ENCODE measurements around the gene MED15.
A peak's percentile ranks its signal among the peaks of the same experiment; 100 is the strongest.

MED15 gene

DNA sequence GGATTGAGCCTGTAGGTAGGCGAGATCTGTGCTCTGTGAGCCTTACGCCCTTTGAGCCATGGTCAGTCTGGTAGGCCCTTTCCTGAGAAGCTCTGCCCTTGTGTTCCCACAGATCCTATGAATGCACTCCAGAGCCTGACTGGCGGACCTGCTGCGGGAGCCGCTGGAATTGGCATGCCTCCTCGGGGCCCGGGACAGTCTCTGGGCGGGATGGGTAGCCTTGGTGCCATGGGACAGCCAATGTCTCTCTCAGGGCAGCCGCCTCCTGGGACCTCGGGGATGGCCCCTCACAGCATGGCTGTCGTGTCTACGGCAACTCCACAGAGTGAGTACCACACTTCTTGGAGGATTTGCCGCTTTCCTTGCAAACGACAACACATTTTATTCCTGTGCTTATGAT, 47.4 kb downstream of the MED15 start:
- no peak for DNase-seq

DNA sequence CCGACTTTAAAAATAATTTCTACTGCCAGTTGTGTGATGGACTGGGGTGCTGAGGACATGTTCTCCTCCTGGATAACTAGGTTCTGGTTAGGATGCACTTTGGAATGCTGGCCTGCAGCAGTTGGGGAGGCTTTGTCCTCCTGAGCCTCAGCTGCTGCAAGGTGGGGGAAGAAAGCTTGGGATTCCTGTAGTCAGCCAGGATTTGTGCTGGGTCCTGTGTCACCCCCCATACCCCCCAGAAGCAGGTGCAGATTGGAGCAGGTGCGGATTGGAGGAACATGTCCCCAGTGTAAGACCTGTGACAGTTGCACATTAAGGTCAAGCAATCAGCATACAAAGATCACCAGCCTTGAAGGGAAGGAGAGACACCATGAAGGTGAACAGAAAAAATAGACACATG, 51.1 kb downstream of the MED15 start:
- no peak for DNase-seq

DNA sequence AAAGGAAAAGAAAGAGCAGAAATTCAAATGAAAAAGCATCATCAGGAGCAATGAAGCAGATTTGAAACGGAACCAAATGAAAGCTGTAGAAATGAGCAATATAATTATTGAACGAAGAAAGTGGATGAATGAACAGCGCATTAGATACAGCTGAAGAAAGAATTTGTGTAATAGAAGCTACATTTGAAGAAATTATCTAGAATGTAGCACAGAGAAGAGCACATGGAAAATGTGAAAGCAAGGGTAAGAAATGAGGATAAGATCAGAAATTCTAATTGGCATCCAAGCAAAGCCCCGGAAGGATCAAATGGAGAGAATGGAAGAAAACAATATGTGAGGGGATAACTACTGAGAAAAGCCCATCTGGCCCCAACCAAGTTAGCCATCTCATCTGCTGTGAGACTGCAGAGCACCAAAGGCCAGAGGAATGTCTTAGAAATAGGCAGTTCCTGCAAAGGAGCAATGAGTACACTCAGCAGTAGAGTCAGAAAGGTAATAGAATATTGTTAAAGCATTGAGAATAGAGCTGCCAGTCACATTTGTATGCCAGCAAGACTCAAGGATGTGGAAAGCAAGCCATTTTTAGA, 51.9 kb downstream of the MED15 start:
- no peak for DNase-seq

DNA sequence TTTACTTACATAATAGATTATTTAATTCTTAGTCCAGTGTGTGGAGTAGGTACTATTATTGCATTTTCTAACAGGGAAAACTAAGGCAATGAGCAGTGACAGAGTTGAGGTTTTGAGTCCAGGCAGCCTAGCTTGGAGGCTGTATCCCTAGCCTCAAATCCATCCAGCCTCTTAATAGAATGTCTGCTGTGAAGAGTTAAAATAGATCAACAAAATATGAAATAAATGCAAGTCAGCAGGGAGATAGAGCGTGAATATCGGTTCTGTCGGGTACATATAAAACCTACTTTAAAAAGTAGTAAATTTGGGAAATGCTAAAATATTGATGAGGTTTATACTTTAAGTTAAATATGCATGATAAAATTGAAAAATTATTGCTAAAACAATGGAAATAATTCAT, 53.3 kb downstream of the MED15 start:
- no peak for DNase-seq

DNA sequence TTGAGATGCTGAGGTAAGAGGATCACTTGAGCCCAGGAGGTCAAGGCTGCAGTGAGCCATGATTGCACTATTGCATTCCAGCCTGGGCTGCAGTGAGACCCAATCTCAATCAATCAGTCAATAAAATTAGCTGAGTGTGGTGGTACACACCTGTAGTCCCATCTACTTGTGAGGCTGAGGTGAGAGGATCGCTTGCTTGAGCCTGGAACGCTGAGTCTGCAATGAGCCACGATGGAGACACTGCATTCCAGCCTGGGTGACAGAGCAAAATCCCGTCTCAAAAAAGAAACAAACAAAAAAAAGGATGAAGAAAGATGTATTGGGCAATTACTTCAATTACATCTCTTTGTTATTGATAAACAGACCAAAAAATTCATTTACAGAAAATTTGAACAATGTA, 54.5 kb downstream of the MED15 start:
- DNase-seq: no peak

DNA sequence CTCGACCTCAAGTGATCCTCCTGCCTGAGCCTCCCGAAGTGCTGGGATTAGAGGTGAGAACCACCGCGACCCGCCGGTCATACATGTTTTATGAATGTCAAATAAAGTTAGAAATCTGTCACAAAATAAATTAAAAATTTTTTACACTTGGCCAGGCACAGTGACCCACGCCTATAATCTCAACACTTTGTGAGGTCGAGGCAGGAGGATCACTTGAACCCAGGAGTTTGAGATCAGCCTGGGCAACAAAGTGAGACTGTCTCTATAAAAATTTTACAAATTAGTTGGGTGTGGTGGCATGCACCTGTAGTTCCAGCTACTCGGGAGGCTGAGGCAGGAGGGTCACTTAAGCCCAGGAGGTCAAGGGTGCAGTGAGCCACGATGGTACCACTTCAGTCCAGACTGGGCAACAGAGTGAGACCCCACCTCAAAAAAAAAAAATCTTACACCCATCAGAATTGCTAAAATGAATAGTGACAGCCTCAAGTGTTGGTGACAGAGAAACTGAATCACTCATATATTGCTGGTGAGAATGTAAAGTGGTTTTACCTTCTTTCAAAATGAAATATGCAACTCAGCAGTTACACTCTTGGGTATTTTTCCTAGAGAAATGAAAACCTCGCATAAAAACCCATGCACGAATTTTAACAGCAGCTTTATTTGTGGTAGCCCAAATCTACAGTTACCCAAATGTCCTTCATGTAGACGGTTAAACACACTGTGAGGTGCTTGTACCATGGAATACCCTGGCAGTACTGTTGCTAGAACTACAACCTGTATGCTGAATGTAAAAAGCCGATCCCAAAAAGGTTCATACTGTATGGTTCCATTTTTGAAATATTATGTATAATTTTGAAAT, 55.4 kb downstream of the MED15 start:
- no peak for DNase-seq

DNA sequence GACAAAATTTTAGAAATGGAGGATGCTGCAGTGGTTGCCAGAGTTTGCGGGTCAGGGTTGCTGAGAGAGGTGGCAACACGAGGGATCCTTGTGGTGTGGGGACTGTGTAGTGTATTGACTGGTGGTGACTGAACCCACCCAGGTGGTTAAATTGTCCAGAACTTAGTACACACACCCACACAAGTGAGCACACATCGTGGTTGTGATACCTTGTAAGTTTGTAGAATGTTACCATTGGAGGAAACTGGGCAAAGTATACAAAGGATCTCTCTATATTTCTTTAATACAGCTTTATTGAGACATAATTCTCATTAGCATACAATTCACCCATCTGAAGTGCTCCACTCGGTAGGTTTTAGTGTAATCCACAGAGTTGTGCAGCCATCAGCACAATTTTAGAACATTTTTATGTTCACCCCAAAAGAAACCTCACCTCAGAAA, 56.1 kb downstream of the MED15 start:
- DNase-seq: no peak

DNA sequence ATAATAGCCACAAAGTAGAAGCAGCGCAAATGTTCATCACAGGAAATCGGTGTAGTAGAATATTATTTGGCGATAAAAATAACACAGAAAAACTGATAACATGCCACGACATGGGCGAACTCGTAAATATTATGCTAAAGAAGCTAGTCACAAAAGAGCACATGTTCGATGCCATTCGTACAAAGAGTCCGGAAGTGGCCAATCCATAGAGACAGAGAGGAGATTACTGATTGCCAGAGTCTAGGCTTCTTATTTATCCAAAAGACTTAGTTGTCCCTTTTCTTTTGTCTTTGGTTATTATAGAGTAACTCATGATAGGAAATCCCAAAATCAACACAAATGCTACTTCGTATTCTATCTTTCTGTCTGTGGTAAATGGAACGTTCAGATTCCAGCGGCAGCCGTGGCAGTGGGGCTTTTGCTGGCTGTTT, 56.5 kb downstream of the MED15 start:
- DNase-seq: no peak

DNA sequence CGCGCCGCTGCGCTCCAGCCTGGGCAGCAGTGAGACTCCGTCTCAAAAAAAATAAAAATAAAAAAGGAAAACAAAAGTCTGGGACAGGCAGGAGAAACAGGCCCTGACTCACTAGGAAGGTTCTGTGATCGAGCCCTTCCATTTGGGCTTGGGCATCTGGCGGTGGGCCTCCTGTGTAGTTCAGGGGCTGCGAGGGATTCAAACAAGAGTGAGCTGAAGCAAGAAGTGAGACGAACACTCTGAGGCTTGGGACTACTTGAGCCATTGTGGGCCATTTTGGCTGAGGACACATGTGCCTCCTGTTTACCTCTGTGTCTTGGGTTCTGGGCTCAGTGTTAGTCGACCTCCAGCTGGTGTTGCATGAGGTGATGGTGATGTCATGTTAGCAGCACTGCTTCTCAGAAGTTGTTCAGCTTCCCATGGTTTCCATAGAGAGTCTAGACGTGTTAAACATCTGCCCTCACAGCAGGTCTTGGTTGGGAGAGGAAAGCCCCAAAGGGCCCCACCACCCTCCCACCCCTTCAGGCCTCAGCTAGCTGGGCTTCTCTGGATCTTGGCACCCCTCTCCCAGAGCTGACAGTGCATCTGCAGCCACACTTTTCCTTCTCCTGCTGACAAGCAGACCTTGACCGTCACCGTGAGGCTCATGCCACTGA, 57.8 kb downstream of the MED15 start:
- DNase-seq: peak; percentile 28

DNA sequence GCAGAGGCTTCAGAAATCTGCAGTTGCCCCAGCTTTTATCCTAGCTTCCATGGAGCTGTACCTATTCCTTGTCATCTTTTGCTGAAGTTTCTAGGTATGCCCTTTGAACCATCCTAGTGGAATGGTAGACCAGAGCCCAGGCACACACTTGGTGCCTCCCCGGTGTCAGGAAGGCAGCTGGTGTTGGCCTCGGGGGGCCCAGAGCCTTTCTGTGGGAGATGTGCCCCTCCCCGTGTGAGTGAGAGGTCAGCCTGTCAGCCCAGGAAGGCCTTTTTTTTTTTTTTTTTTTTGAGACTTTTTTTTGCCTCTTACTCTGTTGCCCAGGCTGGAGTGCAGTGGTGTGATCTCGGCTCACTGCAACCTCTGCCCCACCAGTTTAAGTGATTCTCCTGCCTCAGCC, 58.4 kb downstream of the MED15 start:
- no peak for DNase-seq

DNA sequence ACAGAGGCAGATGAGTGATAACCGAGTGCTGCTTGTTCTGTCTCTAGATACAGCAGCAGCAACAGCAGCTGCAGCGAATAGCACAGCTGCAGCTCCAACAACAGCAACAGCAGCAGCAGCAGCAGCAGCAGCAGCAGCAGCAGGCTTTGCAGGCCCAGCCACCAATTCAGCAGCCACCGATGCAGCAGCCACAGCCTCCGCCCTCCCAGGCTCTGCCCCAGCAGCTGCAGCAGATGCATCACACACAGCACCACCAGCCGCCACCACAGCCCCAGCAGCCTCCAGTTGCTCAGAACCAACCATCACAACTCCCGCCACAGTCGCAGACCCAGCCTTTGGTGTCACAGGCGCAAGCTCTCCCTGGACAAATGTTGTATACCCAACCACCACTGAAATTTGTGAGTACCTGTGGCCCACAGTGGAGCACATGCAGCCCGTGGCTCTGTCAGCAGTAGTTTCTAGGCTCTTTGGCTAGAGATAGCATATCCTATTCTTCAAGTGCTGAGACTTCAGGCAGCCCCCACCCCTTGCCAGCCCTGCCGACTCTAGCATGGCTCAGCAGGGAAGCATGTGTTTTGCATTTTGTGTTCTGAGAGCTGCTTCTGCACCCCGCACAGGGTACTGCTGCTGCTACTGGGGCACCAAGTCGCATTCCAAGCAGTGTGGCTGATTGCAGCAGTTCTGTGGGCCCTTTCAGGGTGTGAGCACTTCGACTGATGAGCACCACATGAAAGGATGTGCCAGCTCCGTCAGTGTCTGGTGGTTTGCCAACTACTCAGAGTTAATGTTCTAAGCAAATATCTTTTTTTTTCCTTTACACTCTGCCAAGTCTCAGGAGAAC, 59.2 kb downstream of the MED15 start:
- DNase-seq: peak; percentile 88

DNA sequence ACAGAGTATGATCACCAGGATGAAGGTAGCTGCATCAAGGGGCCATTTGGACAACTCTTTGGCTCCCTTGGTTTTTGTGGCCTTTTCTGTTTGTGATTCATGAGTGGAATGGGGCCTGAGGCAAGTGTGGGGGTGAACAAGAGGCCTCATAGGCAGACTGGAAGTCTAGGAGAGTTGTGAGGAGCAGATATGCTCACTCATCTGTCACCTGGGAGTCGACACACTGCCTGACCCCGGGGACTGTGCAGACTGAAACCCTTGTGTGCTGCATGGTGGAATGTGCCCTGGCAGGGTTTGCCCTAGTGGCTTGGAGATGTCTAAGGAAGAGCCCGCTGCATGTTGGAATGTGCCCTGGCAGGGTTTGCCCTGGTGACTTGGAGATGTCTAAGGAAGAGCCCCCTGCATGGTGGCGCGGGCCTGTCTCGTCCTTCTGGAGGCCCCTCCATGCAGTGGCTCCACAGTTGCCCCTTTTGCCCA, 60.0 kb downstream of the MED15 start:
- peak; percentile 76 for DNase-seq

DNA sequence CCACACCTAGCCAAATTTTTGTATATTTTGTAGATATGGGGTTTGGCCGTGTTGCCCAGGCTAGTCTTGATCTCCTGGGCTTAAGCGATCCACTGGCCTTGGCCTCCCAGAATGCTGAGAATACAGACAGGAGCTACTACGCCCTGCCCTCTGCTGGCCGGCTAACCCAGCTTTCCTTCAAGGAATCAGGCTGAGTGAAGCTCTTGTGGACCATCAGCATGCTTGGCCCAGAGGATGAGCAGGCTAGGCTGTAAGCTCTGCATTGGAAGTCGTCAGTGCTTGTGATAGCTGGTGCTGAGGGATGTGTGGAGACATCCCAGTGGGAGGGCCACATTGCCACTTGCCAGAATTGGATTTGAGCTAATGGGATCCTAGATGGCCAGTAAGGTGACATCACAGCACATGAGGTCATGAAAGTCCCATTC, 60.6 kb downstream of the MED15 start:
- DNase-seq: peak; percentile 41

DNA sequence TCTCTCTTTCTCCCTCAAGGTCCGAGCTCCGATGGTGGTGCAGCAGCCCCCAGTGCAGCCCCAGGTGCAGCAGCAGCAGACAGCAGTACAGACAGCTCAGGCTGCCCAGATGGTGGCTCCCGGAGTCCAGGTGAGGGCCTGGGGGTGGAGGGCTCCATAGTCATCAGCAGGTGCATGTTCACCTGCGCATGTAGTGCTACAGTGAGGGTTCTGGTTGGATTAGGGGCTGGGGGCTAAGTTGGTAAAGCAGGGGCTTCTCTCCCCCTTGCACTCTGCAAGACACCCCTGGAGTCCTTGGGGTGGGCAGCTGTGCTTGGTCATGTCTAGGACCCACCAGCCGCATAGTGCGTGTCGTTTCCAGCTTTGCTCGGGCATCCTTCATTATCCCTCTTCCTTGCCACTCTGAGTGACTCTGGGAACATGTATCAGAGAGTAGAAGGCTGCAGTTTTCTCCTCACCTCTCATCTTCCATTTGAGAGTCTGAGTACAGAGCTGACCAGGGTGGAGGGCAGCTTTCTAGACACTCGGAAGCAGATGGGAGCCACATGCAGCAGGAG, 61.2 kb downstream of the MED15 start:
- DNase-seq: no peak

DNA sequence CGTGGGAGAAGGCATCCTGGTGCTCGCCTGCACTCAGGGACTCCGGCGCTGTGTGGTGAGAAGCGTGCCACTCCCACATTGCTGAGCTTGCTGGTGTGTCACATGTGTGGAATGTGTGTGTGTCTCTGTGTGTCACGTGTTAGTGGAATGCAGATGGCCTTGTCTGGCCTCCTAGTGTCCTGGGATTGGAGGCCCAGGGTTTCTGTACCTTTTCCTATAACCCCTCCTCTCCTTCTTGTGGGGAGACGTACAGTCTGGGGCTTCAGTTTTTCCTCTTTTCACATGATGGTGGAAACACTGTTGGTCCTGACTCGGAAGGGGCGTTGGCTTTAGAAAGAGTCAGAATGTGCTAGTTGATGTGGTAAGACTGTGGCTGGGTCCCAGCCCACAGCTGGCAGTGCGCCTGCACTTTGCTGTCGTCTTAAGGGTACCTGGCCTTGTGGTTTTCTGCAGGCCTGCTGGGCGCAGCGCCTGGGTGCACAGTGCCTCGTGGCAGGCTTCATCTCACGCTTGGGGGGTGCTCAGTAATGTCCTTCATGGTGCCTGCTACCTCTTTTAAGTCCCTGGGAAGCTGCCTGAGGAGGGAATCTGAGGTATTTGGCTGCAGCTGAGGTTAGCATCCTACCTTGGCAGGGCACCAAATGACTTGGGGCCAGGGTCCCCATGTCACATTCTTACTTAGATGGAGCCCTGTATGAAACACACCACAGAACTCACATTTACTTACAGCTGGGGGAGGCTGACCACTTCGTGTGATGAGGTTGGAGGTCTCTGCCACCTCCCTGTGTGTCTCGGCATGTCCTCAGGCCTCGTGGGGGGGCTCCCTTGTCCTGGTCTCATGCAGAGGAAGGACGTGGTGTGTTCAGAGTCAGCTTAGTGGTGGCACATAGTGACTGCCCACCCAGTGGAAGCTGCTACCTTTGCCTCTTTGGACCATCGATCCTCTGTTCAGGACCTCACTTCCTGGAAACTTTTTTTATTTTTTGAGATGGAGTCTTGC, 61.9 kb downstream of the MED15 start:
- DNase-seq: peak; percentile 98

DNA sequence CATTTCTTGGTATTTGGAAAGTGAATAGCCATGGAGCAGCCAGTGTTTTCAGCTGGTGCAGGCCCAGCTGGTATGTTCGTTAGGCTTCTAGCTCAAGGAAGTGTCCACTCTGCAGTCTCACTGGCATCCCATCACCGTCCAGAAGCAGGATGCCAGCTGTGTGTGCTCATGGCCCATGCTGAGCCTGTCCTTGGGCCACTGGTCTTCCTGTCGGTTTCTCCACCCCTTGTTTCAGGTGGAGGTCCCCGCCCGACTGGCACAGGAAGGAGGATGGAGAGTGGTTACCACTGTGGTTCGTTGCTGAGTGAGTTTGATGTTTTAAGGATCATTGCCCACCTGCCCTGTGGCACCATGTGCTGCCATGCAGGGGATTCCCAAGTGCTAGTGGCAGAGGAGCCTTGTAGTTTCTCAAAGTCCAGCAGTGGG, 63.7 kb downstream of the MED15 start:
- no peak for DNase-seq

DNA sequence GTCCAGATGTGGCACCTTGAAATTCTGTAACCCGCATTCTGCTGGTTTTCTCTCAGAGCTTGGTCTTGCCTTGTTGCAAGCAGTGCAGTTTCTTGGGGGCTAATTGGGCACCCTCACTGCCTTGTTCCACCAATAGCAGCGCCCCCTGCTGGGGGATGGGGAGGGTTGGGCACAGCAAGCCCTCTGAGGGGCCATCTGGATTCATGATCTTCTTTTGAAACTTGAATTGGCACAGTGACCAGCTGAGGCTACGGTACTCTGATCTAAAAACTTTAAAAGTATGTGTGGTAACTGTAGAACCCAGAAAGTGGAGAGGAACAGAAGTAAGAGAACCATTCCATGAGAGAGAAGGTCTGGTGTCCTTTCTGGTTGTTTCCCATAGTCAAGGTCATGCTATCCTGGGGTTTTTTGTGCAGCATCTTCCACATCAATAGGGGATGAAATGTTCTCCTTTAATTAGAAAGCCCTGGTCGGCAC, 64.2 kb downstream of the MED15 start:
- peak; percentile 32 for DNase-seq

DNA sequence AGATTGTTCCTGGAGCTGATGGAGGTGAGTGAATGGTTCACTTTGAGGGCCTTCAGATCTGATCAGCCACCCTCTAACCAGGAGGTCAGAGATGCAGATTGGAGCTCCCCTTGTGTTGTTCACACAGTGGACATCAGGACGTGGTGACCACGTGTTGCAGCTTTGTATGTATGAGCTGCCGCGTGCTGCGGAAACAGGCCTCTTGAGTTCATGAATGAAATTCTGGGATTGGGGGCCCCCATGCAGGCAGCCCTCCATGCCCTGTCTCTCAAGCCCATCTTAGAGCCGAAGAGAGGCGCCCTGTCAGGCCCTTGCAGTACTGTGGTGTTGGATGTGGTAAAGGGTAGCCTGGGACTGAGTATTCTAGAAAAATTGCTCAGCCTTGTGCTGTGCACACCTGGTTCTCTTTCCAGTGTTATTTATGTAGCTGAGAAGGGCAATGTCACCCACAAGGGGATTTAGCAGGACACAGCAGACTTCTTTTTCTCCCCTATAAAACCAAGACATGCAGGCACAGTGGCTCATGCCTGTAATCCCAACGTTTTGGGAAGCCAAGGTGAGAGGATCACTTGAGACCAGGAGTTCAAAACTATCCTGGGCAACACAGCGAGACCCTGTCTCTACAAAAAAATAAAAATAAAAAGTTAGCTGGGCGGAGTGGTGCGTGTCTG, 64.9 kb downstream of the MED15 start:
- DNase-seq: no peak

DNA sequence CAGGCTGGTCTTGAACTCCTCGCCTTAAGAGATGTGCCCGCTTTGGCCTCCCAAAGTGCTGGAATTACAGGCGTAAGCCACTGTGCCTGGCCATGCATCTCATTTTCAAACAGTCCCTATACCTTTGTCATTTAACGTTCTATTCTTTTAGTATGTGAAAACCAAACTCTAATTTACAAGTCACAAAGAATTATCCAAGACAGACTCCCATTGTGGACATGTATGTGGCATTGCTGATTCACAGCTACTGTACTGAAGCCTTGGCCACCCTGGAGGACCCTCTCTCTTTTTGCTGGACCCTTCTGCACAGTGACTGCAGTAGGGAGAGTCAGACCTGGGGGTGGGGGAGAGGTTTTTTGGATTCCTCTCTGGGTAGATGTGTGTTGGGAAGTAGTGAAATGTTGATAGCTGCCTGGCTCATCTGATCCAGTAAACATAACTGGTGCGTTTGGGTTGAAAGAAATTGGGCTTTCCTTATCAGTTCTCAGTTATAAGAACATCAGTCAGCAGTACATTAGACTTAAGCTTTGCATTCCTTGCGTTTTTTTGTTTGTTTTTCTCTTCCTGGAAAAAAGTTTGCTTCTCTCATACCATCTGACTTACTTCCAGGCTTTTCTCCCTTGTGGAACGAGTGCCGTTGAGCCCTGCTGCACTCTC, 65.9 kb downstream of the MED15 start:
- DNase-seq: no peak
